SK-N-SH (cell line): ENCODE data around the gene LRRC59. TPM values are rescaled to one million over a fixed set of nuclear protein-coding genes. Genes with fewer than 3 reads are reported as not detected.

Source experiments
- CTCF ChIA-PET: fragments of 300-600, 350-600 bp; formaldehyde crosslinking; extraction: SDS; loops from one replicate; lab custom pipeline; 2021; lab: Yijun Ruan, JAX
- POLR2A ChIA-PET: fragments of 350-600 bp; sonication (Branson Sonifier 250); formaldehyde crosslinking; extraction: SDS; loops from one replicate; lab custom pipeline; 2020; ENCODE audit warnings: antibody characterized with exemption, inconsistent platforms; lab: Yijun Ruan, JAX
- DNase-seq: peaks from one replicate; pipeline ENCODE4 v3.0.0; 2012
- H2AFZ ChIP-seq: fragments of 200-600 bp; sonication (generic); 2 replicates; pipeline ENCODE4 v1.8.1; 2016; ENCODE audit warnings: antibody characterized with exemption, mild to moderate bottlenecking, low read depth
- H3F3A ChIP-seq: fragments of 200-600 bp; sonication (generic); replicated peaks from 2 replicates; pipeline ENCODE3; 2016; ENCODE audit warnings: antibody characterized with exemption, mild to moderate bottlenecking; ENCODE audit not compliant: insufficient read depth
- H3K27ac ChIP-seq, 2 experiments: fragments of 200-500 bp in 1 of 2; fragments of 200-600 bp in 1 of 2; sonication (Bioruptor generic) in 1 of 2; sonication (generic), shearing (Covaris generic) in 1 of 2; 2 replicates each; pipeline versions ENCODE4 v1.5.1 to v1.6.1; 2014 to 2016; ENCODE audit warnings: low read depth in 2 of 2, inconsistent platforms in 1 of 2, low read length in 1 of 2, mild to moderate bottlenecking in 1 of 2, mixed read lengths in 1 of 2
- H3K27me3 ChIP-seq: fragments of 200-600 bp; sonication (generic), shearing (Covaris generic); 2 replicates; pipeline ENCODE4 v1.6.1; 2016; ENCODE audit warnings: mixed run types; ENCODE audit not compliant: insufficient read depth
- H3K36me3 ChIP-seq, 2 experiments: fragments of 200-500 bp in 1 of 2; fragments of 200-600 bp in 1 of 2; sonication (Bioruptor generic) in 1 of 2; sonication (generic) in 1 of 2; replicated peaks in 1 of 2; 2 replicates each; pipeline versions ENCODE3 to v1.5.1; 2014 to 2016; ENCODE audit warnings: low read length in 1 of 2, mild to moderate bottlenecking in 1 of 2; ENCODE audit not compliant: insufficient read depth in 2 of 2, control insufficient read depth in 1 of 2
- H3K4me1 ChIP-seq, 2 experiments: fragments of 200-500 bp in 1 of 2; fragments of 200-600 bp in 1 of 2; sonication (Bioruptor generic) in 1 of 2; sonication (generic), shearing (Covaris generic) in 1 of 2; 2 replicates each; pipeline versions ENCODE4 v1.5.1 to v1.6.1; 2014 to 2016; ENCODE audit warnings: low read depth in 1 of 2, low read length in 1 of 2, mixed run types in 1 of 2; ENCODE audit not compliant: insufficient read depth in 2 of 2, control insufficient read depth in 1 of 2
- H3K4me2 ChIP-seq: fragments of 200-600 bp; sonication (generic), shearing (Covaris generic); 2 replicates; pipeline ENCODE4 v1.6.1; 2017; ENCODE audit warnings: mixed run types
- H3K4me3 ChIP-seq, 2 experiments: fragments of 200-500 bp in 1 of 2; fragments of 200-600 bp in 1 of 2; sonication (Bioruptor generic) in 1 of 2; sonication (generic), shearing (Covaris generic) in 1 of 2; 2 replicates each; pipeline versions ENCODE4 v1.5.1 to v1.8.1; 2014 to 2016; ENCODE audit warnings: low read depth in 2 of 2, inconsistent platforms in 1 of 2, low read length in 1 of 2, mild to moderate bottlenecking in 1 of 2, mixed read lengths in 1 of 2, moderate library complexity in 1 of 2
- H3K79me2 ChIP-seq: fragments of 200-600 bp; sonication (generic); 2 replicates; pipeline ENCODE4 v1.8.1; 2017; ENCODE audit warnings: mild to moderate bottlenecking; ENCODE audit not compliant: insufficient read depth
- H3K9ac ChIP-seq: fragments of 200-600 bp; sonication (generic); 2 replicates; pipeline ENCODE4 v1.6.1; 2017; ENCODE audit warnings: mixed run types
- H3K9me2 ChIP-seq: fragments of 200-600 bp; sonication (generic); 2 replicates; pipeline ENCODE4 v1.6.1; 2017; ENCODE audit warnings: mixed run types
- H3K9me3 ChIP-seq: fragments of 200-600 bp; sonication (generic); 2 replicates; pipeline ENCODE4 v1.6.1; 2017; ENCODE audit warnings: mixed run types, mild to moderate bottlenecking, moderate library complexity
- H4K20me1 ChIP-seq: fragments of 200-600 bp; sonication (generic); 2 replicates; pipeline ENCODE4 v1.6.1; 2017; ENCODE audit warnings: mild to moderate bottlenecking, mixed run types; ENCODE audit not compliant: insufficient read depth
- ELF1 ChIP-seq: IDR thresholded peaks from 2 replicates; pipeline ENCODE4 v1.4.0; 2012
- FOXM1 ChIP-seq: IDR thresholded peaks from 2 replicates; pipeline ENCODE4 v1.4.0; 2012; ENCODE audit warnings: low read depth, mild to moderate bottlenecking
- GATA2 ChIP-seq: sonication (generic); formaldehyde crosslinking; IDR thresholded peaks from 2 replicates; pipeline ENCODE4 v1.5.0; 2020; ENCODE audit warnings: mild to moderate bottlenecking, missing genetic modification reagents
- MEF2A ChIP-seq: IDR thresholded peaks from 2 replicates; pipeline ENCODE4 v1.4.0; 2012; ENCODE audit warnings: low read depth, borderline replicate concordance
- NFIC ChIP-seq: IDR thresholded peaks from 2 replicates; pipeline ENCODE4 v1.4.0; 2012; ENCODE audit warnings: borderline replicate concordance
- RAD21 ChIP-seq: IDR thresholded peaks from 2 replicates; pipeline ENCODE4 v1.6.1; 2012; ENCODE audit warnings: mild to moderate bottlenecking, low read length
- RCOR1 ChIP-seq: fragments of 150-350 bp; IDR thresholded peaks from 2 replicates; pipeline ENCODE4 v1.6.1; 2017; ENCODE audit warnings: antibody characterized with exemption, low read length
- RFX5 ChIP-seq: IDR thresholded peaks from 2 replicates; pipeline ENCODE4 v1.6.1; 2012; ENCODE audit warnings: mild to moderate bottlenecking, improper control_type of control experiment, low read length
- SIN3A ChIP-seq: IDR thresholded peaks from 2 replicates; pipeline ENCODE4 v1.6.1; 2012; ENCODE audit warnings: low read depth, mild to moderate bottlenecking, low read length, moderate library complexity, borderline replicate concordance
- SMC3 ChIP-seq: IDR thresholded peaks from 2 replicates; pipeline ENCODE4 v1.6.1; 2012; ENCODE audit warnings: low read depth, low read length, improper control_type of control experiment
- TEAD4 ChIP-seq: IDR thresholded peaks from 2 replicates; pipeline ENCODE4 v1.4.0; 2012; ENCODE audit warnings: mild to moderate bottlenecking, borderline replicate concordance; ENCODE audit not compliant: insufficient read depth
- WGBS: methylation state at CpG from one replicate; pipeline ENCODE4 v1.1.6; 2017; ENCODE audit warnings: low lambda C conversion rate; 5-methylcytosine and 5-hydroxymethylcytosine counted together
- polyA plus RNA-seq, 3 experiments: library from polyadenylated mRNA; depleted of rRNA; stranded (reverse); fragments of >200 nt; gene quantifications; 2 replicates each; pipeline ENCODE4 v1.2.3, GENCODE V29; 2012
- TF ChIP-seq, protein P1 (sequence below): fragments of 150-350 bp; IDR thresholded peaks from 2 replicates; pipeline ENCODE4 v1.6.1; 2017; ENCODE audit warnings: antibody characterized with exemption, low read length, low read depth, borderline replicate concordance
- TF ChIP-seq, protein P2 (sequence below): IDR thresholded peaks from 2 replicates; pipeline ENCODE4 v1.4.0; 2012; ENCODE audit warnings: low read depth, borderline replicate concordance
- TF ChIP-seq, protein P3 (sequence below): IDR thresholded peaks from 2 replicates; pipeline ENCODE4; 2012
- TF ChIP-seq, protein P4 (sequence below): IDR thresholded peaks from 2 replicates; pipeline ENCODE4 v1.4.0; 2012; ENCODE audit warnings: low read depth, borderline replicate concordance

LRRC59 gene
- polyA plus RNA-seq, 1 of the 3 experiments (the other 2 are of a cell fraction): 137 TPM

DNA sequence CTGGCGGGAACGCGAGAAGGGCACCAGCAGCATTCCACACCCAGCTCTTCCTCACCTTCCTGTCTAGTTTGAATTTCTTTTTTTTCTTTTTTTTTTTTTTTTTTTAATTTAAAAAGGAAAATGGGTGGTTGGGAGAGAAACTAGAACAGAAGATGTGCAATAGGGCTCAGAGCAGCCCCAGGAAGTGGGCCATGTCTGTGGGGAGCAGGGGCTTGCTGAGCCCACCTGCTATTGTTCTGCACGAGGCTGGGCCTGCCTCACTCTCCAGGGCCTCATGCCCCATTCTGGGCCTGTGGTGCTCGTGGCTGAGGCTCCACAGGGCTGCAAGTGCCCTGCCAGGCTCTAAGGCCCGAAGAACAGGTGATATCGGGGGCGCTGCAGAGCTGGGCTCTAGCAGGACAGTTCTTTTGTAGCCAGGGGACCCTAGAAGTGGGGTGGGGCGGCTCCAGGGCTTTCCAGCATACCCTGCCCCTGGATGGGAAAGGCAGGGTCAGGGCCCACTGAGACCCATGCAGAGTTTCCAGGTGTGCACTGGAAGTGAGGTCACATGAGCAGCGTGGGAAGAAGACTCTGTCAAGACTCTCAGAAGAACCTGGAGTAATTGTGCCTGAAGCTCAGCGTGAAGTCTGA lies 36.7 kb downstream of the LRRC59 start:
- no peak overlapping the region for H3K27ac ChIP-seq
- ChIA-PET CTCF (interaction anchor here (1.0 to 4.0 kb wide), 16 partner anchors 9 to 160 kb away, joined by 5 to 56 read pairs (median 12); partner anchors contain the start of genes ACSF2, EME1, LRRC59 and MRPL27), POLR2A (interaction anchor here (1.4 to 3.2 kb wide), 3 partner anchors 8 to 14 kb away, joined by 4 to 18 read pairs (median 9); partner anchors contain the start of gene XYLT2)
- 90% methylated on average over 11 of the region's 11 CpGs for WGBS
- no peak overlapping the region for H2AFZ ChIP-seq
- no peaks in the 10 kb centered on the region for H3K9me2 ChIP-seq
- H3K4me1 ChIP-seq: peaks cover 9 to 25% of the 10 kb centered on the region in 2 experiments; a peak in 2 of 4 replicates
- no peaks in the 10 kb centered on the region for H3K9me3 ChIP-seq
- H3K36me3 ChIP-seq: peaks cover 32 to 55% of the 10 kb centered on the region in 2 experiments
- DNase-seq: no peak
- no peak overlapping the region for H3K4me2 ChIP-seq
- no peaks in the 10 kb centered on the region for H3K79me2 ChIP-seq
- peaks cover 21% of the 10 kb centered on the region for H3F3A ChIP-seq
- no peaks in the 10 kb centered on the region for H4K20me1 ChIP-seq
- no peak overlapping the region for H3K9ac ChIP-seq
- H3K4me3 ChIP-seq: no peak overlapping the region
- TF ChIP-seq, protein P1, sequence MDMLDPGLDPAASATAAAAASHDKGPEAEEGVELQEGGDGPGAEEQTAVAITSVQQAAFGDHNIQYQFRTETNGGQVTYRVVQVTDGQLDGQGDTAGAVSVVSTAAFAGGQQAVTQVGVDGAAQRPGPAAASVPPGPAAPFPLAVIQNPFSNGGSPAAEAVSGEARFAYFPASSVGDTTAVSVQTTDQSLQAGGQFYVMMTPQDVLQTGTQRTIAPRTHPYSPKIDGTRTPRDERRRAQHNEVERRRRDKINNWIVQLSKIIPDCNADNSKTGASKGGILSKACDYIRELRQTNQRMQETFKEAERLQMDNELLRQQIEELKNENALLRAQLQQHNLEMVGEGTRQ: no peak
- TF ChIP-seq RAD21 (no peak), NFIC (no peak), SMC3 (no peak), TEAD4 (no peak), ELF1 (no peak), FOXM1 (no peak), RFX5 (no peak), MEF2A (no peak), GATA2 (no peak), RCOR1 (no peak), SIN3A (no peak)
- TF ChIP-seq, protein P2, sequence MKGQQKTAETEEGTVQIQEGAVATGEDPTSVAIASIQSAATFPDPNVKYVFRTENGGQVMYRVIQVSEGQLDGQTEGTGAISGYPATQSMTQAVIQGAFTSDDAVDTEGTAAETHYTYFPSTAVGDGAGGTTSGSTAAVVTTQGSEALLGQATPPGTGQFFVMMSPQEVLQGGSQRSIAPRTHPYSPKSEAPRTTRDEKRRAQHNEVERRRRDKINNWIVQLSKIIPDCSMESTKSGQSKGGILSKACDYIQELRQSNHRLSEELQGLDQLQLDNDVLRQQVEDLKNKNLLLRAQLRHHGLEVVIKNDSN: no peak
- TF ChIP-seq, protein P3, sequence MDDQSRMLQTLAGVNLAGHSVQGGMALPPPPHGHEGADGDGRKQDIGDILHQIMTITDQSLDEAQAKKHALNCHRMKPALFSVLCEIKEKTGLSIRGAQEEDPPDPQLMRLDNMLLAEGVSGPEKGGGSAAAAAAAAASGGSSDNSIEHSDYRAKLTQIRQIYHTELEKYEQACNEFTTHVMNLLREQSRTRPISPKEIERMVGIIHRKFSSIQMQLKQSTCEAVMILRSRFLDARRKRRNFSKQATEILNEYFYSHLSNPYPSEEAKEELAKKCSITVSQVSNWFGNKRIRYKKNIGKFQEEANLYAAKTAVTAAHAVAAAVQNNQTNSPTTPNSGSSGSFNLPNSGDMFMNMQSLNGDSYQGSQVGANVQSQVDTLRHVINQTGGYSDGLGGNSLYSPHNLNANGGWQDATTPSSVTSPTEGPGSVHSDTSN: no peak
- TF ChIP-seq, protein P4, sequence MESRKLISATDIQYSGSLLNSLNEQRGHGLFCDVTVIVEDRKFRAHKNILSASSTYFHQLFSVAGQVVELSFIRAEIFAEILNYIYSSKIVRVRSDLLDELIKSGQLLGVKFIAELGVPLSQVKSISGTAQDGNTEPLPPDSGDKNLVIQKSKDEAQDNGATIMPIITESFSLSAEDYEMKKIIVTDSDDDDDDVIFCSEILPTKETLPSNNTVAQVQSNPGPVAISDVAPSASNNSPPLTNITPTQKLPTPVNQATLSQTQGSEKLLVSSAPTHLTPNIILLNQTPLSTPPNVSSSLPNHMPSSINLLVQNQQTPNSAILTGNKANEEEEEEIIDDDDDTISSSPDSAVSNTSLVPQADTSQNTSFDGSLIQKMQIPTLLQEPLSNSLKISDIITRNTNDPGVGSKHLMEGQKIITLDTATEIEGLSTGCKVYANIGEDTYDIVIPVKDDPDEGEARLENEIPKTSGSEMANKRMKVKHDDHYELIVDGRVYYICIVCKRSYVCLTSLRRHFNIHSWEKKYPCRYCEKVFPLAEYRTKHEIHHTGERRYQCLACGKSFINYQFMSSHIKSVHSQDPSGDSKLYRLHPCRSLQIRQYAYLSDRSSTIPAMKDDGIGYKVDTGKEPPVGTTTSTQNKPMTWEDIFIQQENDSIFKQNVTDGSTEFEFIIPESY: no peak
- no peaks in the 10 kb centered on the region for H3K27me3 ChIP-seq
